ENCODE data around the gene RAD51B.
A peak's percentile ranks its signal among the peaks of the same experiment; 100 is the strongest.
"Not testable (repeated sequence)": the region's sequence is repeated elsewhere in the genome, so short reads cannot be mapped to it uniquely, and the experiment has no call there.

The RAD51B gene

GRCh38 chr14:68690089-68690958 is 870.7 kb downstream of the RAD51B start:
- DNase-seq (ENCODE audit: insufficient read length, low spot score) (no peak), FAIRE-seq (peak; percentile 51)

GRCh38 chr14:68691031-68691791 is 871.6 kb downstream of the RAD51B start:
- peak; percentile 20 for FAIRE-seq
- no peak for DNase-seq (ENCODE audit: insufficient read length, low spot score)

GRCh38 chr14:68691792-68692118 is 872.2 kb downstream of the RAD51B start:
- FAIRE-seq (no peak), DNase-seq (ENCODE audit: insufficient read length, low spot score) (no peak)

- FAIRE-seq (no peak), DNase-seq (ENCODE audit: insufficient read length, low spot score) (no peak)
Measured at GRCh38 chr14:68692216-68692615, 872.6 kb downstream of the RAD51B start.

GRCh38 chr14:68692916-68693771 is 873.6 kb downstream of the RAD51B start:
- FAIRE-seq, result peak; percentile 89
- DNase-seq (ENCODE audit: insufficient read length, low spot score), result no peak

GRCh38 chr14:68693926-68694325 is 874.3 kb downstream of the RAD51B start:
- no peak for FAIRE-seq
- DNase-seq (ENCODE audit: insufficient read length, low spot score), result no peak

GRCh38 chr14:68694516-68695235 is 875.1 kb downstream of the RAD51B start:
- no peak for FAIRE-seq
- no peak for DNase-seq (ENCODE audit: insufficient read length, low spot score)

- FAIRE-seq, result peak; percentile 100
- peak; percentile 100 for DNase-seq (ENCODE audit: insufficient read length, low spot score)
Measured at GRCh38 chr14:68695326-68695768, 875.8 kb downstream of the RAD51B start.

- no peak for FAIRE-seq
Measured at GRCh38 chr14:68695856-68696255, 876.3 kb downstream of the RAD51B start.

GRCh38 chr14:68696266-68696665 is 876.7 kb downstream of the RAD51B start:
- FAIRE-seq (no peak), DNase-seq (ENCODE audit: insufficient read length, low spot score) (no peak)

More at GRCh38 chr14:68695856-68696255, 876.3 kb downstream of the RAD51B start:
- no peak for DNase-seq (ENCODE audit: insufficient read length, low spot score)

- peak; percentile 87 for FAIRE-seq
Measured at GRCh38 chr14:68696721-68697495, 877.3 kb downstream of the RAD51B start.

GRCh38 chr14:68698773-68699172 is 879.2 kb downstream of the RAD51B start:
- FAIRE-seq, result not testable (repeated sequence)

More at GRCh38 chr14:68696721-68697495, 877.3 kb downstream of the RAD51B start:
- DNase-seq (ENCODE audit: insufficient read length, low spot score), result no peak

GRCh38 chr14:68701001-68701741 is 881.6 kb downstream of the RAD51B start:
- no peak for DNase-seq (ENCODE audit: insufficient read length, low spot score)

More at GRCh38 chr14:68698773-68699172, 879.2 kb downstream of the RAD51B start:
- not testable (repeated sequence) for DNase-seq (ENCODE audit: insufficient read length, low spot score)

GRCh38 chr14:68702135-68702534 is 882.6 kb downstream of the RAD51B start:
- FAIRE-seq (peak; percentile 81), DNase-seq (ENCODE audit: insufficient read length, low spot score) (no peak)

More at GRCh38 chr14:68701001-68701741, 881.6 kb downstream of the RAD51B start:
- peak; percentile 76 for FAIRE-seq

GRCh38 chr14:68702578-68702977 is 883.0 kb downstream of the RAD51B start:
- FAIRE-seq (no peak), DNase-seq (ENCODE audit: insufficient read length, low spot score) (no peak)

- FAIRE-seq, result peak; percentile 99
- peak; percentile 89 for DNase-seq (ENCODE audit: insufficient read length, low spot score)
Measured at GRCh38 chr14:68703093-68703492, 883.5 kb downstream of the RAD51B start.

- DNase-seq (ENCODE audit: insufficient read length, low spot score), result no peak
- FAIRE-seq, result no peak
Measured at GRCh38 chr14:68704736-68705720, 885.4 kb downstream of the RAD51B start.

Data from HTR-8/SVneo (cell line).